ENCODE results near the gene MAEA. TPM values are rescaled to one million over a fixed set of nuclear protein-coding genes. Genes with fewer than 3 reads are reported as not detected.

MAEA gene
- total RNA-seq, 1 experiment from 2014 or later = 124 TPM

GRCh38 chr4:1249731-1250526, 39.8 kb upstream of the MAEA start:
- DNase-seq (ENCODE audit: low read depth) = no peak

GRCh38 chr4:1250527-1250812, 39.2 kb upstream of the MAEA start:
- no peak for DNase-seq (ENCODE audit: low read depth)

GRCh38 chr4:1250921-1251772, 38.5 kb upstream of the MAEA start:
- no peak for DNase-seq (ENCODE audit: low read depth)

GRCh38 chr4:1251773-1252066, 38.0 kb upstream of the MAEA start:
- no peak for DNase-seq (ENCODE audit: low read depth)

GRCh38 chr4:1252928-1253492, 36.7 kb upstream of the MAEA start:
- no peak for DNase-seq (ENCODE audit: low read depth)

GRCh38 chr4:1253831-1254230, 35.9 kb upstream of the MAEA start:
- no peak for DNase-seq (ENCODE audit: low read depth)

- no peak for DNase-seq (ENCODE audit: low read depth)
Measured at GRCh38 chr4:1255151-1255550, 34.5 kb upstream of the MAEA start.

GRCh38 chr4:1255699-1256098, 34.0 kb upstream of the MAEA start:
- no peak for DNase-seq (ENCODE audit: low read depth)

- DNase-seq (ENCODE audit: low read depth) = no peak
Measured at GRCh38 chr4:1258457-1258856, 31.2 kb upstream of the MAEA start.

- no peak for DNase-seq (ENCODE audit: low read depth)
Measured at GRCh38 chr4:1259966-1260365, 29.7 kb upstream of the MAEA start.

- DNase-seq (ENCODE audit: low read depth) = no peak
Measured at GRCh38 chr4:1260418-1261106, 29.1 kb upstream of the MAEA start.

- no peak for DNase-seq (ENCODE audit: low read depth)
Measured at GRCh38 chr4:1261107-1261928, 28.4 kb upstream of the MAEA start.

- no peak for DNase-seq (ENCODE audit: low read depth)
Measured at GRCh38 chr4:1264942-1265341, 24.7 kb upstream of the MAEA start.

GRCh38 chr4:1265351-1265750, 24.3 kb upstream of the MAEA start:
- DNase-seq (ENCODE audit: low read depth) = no peak

- no peak for DNase-seq (ENCODE audit: low read depth)
Measured at GRCh38 chr4:1266881-1267763, 22.6 kb upstream of the MAEA start.

- no peak for DNase-seq (ENCODE audit: low read depth)
Measured at GRCh38 chr4:1269209-1269608, 20.5 kb upstream of the MAEA start.

GRCh38 chr4:1271686-1272085, 18.0 kb upstream of the MAEA start:
- no peak for DNase-seq (ENCODE audit: low read depth)

GRCh38 chr4:1274871-1275270, 14.8 kb upstream of the MAEA start:
- peak; percentile 26 for DNase-seq (ENCODE audit: low read depth)

- DNase-seq (ENCODE audit: low read depth) = no peak
Measured at GRCh38 chr4:1276984-1277383, 12.7 kb upstream of the MAEA start.
